ENCODE measurements around the gene HVCN1. TPM values are rescaled to one million over a fixed set of nuclear protein-coding genes. Genes with fewer than 3 reads are reported as not detected.
A peak's percentile ranks its signal among the peaks of the same experiment; 100 is the strongest.
"Not testable (repeated sequence)": the region's sequence is repeated elsewhere in the genome, so short reads cannot be mapped to it uniquely, and the experiment has no call there.

The HVCN1 gene
- total and polyA plus RNA-seq, 3 donors from 2014 or later = 39.7 to 139 (median 52.0) TPM

DNA sequence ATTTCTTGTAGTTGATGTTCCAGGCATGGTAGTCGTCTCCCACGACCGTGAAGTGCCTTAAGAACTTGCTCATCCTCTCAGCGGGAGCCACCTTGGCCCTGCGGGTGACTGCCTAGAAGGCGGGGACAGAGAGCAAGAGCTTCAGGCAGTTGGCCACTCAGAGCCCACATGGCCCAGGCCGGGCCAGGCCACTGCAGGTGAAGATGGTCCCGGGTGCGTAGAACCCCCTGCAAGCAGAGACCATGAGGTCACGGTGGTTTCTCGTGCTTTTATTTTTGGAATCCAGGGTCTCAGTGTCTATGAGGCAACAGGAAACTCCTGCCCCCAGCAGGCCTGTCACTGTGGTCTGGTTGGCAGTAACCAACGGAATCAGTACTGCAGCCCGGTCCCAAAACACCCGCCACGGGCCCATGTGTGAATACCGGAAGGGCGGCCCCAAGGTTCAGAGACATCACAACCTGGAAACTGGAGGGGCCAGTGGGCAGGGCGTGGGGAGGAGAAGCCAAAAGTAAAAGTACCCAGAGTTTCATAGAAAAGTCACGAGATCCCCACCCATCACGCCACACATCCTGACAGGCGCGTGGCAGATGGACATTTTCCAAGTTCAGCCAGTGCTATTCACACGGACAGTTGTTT, 27.5 kb downstream of the HVCN1 start:
- Histone ChIP-seq H3K4me3 (no peak overlapping the region), H3K27me3 (no peaks in the 10 kb centered on the region), H3K27ac (no peak overlapping the region), H3K36me3 (ENCODE audit: low read depth, missing control alignments) (no peaks in the 10 kb centered on the region), H3K9me3 (no peaks in the 10 kb centered on the region), H3K4me1 (peaks cover 11% of the 10 kb centered on the region)
- intact Hi-C loops (cut with DNase I; ENCODE audit: low total_unique reads) = no loop called here
- peak; percentile 16 for DNase-seq
- WGBS, 2 donors = 71 to 88% methylated on average over 10 to 22 of the region's 23 CpGs
- TF ChIP-seq CTCF (IDR thresholded peaks at IDR 0.05) = no peak

DNA sequence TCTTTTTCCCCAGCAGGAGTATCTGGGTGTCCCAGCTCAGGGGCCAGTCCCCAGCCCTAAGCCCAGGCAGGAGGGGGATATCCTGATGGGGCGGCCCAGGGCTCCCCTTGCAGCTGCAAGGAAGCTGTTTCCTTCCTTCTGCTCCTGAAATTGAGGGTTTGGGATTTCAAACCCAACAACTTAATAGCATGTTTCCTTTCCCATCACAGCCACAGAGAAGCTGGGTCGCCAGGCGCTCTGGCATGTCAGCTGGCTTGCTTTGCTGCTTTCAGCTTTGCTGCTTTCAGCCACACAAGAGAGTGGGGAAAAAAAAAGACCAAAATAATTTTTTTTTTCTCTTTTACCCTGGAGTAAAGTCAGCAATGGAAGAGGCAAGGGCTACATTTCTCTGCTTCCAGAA, 30.0 kb downstream of the HVCN1 start:
- Histone ChIP-seq H3K27ac (no peak overlapping the region), H3K27me3 (no peaks in the 10 kb centered on the region), H3K4me1 (peaks cover 11% of the 10 kb centered on the region), H3K4me3 (no peak overlapping the region), H3K36me3 (ENCODE audit: low read depth, missing control alignments) (no peaks in the 10 kb centered on the region), H3K9me3 (no peaks in the 10 kb centered on the region)
- intact Hi-C loops (cut with DNase I; ENCODE audit: low total_unique reads) = no loop called here
- TF ChIP-seq POLR2A (IDR thresholded peaks at IDR 0.05) = no peak
- no peak for TF ChIP-seq CTCF (IDR thresholded peaks at IDR 0.05)
- no peak for DNase-seq
- WGBS, 2 donors = 73 to 92% methylated on average over 3 of the region's 3 CpGs

DNA sequence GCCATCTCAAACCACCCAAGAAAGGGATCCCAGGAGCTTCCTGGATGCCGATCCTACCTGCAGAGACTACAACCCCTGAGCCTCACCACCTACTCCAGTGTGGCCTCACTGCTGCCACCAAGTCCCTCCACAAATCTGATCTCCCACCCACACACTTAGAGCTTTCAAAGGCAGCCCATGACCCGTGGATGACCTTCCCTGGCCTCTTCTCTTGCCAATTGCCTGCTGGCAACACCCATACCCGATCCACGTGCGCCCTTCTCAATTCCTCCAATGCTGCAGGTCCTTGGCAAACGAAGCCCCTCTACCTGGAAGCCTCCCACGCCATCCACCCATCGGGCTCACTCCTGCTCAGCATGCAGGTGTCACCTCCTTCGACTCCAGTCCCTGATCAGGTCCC, 30.7 kb downstream of the HVCN1 start:
- peak overlapping the region in 1 of 2 donors; percentile 57 for H3K27ac ChIP-seq
- no peak for TF ChIP-seq POLR2A (IDR thresholded peaks at IDR 0.05)
- TF ChIP-seq CTCF (IDR thresholded peaks at IDR 0.05) = no peak
- DNase-seq = no peak
- intact Hi-C loops (cut with DNase I; ENCODE audit: low total_unique reads) = no loop called here
- H3K36me3 ChIP-seq (ENCODE audit: low read depth, missing control alignments) = no peaks in the 10 kb centered on the region
- WGBS, 2 donors = 83% methylated on average over 9 of the region's 9 CpGs
- no peak overlapping the region for H3K4me3 ChIP-seq
- H3K9me3 ChIP-seq = no peaks in the 10 kb centered on the region
- H3K27me3 ChIP-seq = no peaks in the 10 kb centered on the region
- peaks cover 11% of the 10 kb centered on the region for H3K4me1 ChIP-seq

DNA sequence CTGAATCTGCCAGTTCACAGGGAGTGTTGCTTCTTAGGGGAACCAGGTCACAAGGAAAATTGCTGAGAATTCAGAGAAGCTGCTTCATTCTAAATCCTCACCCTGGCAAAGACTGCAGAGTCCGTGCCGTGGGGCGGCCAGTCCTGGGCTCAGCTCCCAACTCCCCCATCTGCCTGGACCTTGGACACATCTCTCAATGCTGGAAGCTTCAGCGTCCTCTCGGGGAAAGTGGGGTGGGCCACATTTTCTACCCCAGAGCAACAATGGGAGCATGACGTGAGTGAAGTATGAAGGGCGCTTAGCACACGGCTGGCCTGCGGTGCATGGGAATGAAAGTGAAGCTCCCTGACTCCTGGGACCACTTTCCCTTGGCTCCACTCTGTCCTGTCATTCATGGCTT, 31.2 kb downstream of the HVCN1 start:
- peak; percentile 49 for DNase-seq
- Histone ChIP-seq H3K27ac (peak overlapping the region in 1 of 2 donors; percentile 57), H3K4me1 (peaks cover 11% of the 10 kb centered on the region), H3K9me3 (no peaks in the 10 kb centered on the region), H3K27me3 (no peaks in the 10 kb centered on the region), H3K36me3 (ENCODE audit: low read depth, missing control alignments) (no peaks in the 10 kb centered on the region), H3K4me3 (no peak overlapping the region)
- WGBS, 2 donors = 35 to 41% methylated on average over 5 to 9 of the region's 9 CpGs
- intact Hi-C loops (cut with DNase I; ENCODE audit: low total_unique reads) = no loop called here
- TF ChIP-seq CTCF (IDR thresholded peaks at IDR 0.05) (no peak), POLR2A (IDR thresholded peaks at IDR 0.05) (no peak)

- 88 to 95% methylated on average over 8 to 11 of the region's 11 CpGs for WGBS, 2 donors
- H3K9me3 ChIP-seq = no peaks in the 10 kb centered on the region
- no peak for TF ChIP-seq POLR2A (IDR thresholded peaks at IDR 0.05)
- no peak for TF ChIP-seq CTCF (IDR thresholded peaks at IDR 0.05)
- no peak for DNase-seq
- H3K27me3 ChIP-seq = no peaks in the 10 kb centered on the region
- peaks cover 11% of the 10 kb centered on the region for H3K4me1 ChIP-seq
- H3K27ac ChIP-seq = no peak overlapping the region
- intact Hi-C loops (cut with DNase I; ENCODE audit: low total_unique reads) = no loop called here
- H3K36me3 ChIP-seq (ENCODE audit: low read depth, missing control alignments) = no peaks in the 10 kb centered on the region
- no peak overlapping the region for H3K4me3 ChIP-seq
Observed at GRCh38 chr12:110656071-110656655, 32.8 kb downstream of the HVCN1 start.

DNA sequence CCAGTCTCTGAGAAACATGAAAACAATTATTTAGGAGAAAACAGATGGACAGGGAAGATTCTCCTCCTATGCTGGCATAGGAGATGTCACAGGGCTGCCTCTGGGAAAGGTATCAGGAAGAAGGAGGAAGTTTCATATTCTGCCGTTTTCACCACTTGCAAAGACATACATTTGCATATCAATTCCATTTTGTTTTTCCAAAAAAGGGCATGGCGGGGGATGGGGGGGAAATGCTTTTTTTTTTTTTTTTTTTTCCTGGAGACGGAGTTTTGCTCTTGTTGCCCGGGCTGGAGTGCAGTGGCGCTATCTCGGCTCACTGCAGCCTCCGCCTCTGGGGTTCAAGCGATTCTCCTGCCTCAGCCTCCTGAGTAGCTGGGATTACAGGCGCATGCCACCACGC, 34.7 kb downstream of the HVCN1 start:
- H3K4me1 ChIP-seq = peaks cover 11% of the 10 kb centered on the region
- DNase-seq; H3K4me3 ChIP-seq; intact Hi-C loops (cut with DNase I; ENCODE audit: low total_unique reads); H3K9me3 ChIP-seq; H3K36me3 ChIP-seq (ENCODE audit: low read depth, missing control alignments); H3K27me3 ChIP-seq; H3K27ac ChIP-seq: not testable (repeated sequence)
- 93 to 94% methylated on average over 10 of the region's 10 CpGs for WGBS, 2 donors
